PC-9 (cell line): ENCODE data around the gene ALDOB.

Source experiments
- EZH2 ChIP-seq: fragments of 200-600 bp; sonication (generic); IDR thresholded peaks from 2 replicates; pipeline ENCODE4 v1.8.0; 2017; ENCODE audit warnings: antibody characterized with exemption, low read depth
- TF ChIP-seq, protein P1 (sequence below): fragments of 200-600 bp; sonication (generic); conservative IDR thresholded peaks from 2 replicates; pipeline ENCODE4 v1.6.1; 2017; ENCODE audit warnings: mixed run types, antibody characterized with exemption, mild to moderate bottlenecking, moderate library complexity

DNA sequence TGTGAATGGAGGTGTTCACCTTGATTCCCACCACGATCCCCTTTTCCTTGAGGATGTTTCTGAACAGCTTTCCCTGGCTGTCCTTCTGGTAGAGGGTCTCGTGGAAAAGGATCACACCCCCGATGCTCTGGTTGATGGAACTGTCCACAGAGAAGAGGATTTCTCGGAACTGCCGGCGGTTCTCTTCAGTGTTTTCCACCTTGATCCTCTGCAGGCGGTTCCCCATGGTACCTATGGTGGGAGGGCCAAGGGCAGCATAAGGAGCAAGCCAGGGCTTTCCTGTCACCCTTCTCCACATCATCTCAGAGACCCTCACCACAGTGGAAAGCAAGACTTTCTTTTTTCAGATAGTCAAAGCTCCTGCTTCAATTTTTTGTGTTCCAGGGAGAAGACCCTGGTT, 5.8 kb downstream of the ALDOB start:
- TF ChIP-seq, protein P1, sequence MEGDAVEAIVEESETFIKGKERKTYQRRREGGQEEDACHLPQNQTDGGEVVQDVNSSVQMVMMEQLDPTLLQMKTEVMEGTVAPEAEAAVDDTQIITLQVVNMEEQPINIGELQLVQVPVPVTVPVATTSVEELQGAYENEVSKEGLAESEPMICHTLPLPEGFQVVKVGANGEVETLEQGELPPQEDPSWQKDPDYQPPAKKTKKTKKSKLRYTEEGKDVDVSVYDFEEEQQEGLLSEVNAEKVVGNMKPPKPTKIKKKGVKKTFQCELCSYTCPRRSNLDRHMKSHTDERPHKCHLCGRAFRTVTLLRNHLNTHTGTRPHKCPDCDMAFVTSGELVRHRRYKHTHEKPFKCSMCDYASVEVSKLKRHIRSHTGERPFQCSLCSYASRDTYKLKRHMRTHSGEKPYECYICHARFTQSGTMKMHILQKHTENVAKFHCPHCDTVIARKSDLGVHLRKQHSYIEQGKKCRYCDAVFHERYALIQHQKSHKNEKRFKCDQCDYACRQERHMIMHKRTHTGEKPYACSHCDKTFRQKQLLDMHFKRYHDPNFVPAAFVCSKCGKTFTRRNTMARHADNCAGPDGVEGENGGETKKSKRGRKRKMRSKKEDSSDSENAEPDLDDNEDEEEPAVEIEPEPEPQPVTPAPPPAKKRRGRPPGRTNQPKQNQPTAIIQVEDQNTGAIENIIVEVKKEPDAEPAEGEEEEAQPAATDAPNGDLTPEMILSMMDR, result no peak
- no peak for TF ChIP-seq EZH2
